ENCODE measurements around the gene SDK1.

- TF ChIP-seq CTCF (IDR thresholded peaks at IDR 0.05), result no peak
- TF ChIP-seq POLR2A (IDR thresholded peaks at IDR 0.05), result no peak
Measured at GRCh38 chr7:3436746-3437145, 135.7 kb downstream of the SDK1 start.

All from uterus (tissue), 2 donors.